Measurements from ENCODE around the gene SETBP1.

The SETBP1 gene

GRCh38 chr18:44672506-44672905 is 8.2 kb upstream of the SETBP1 start:
- no peak overlapping the region for H3K14ac ChIP-seq (ENCODE audit: low read length in 2 of 2)
- H4K91ac ChIP-seq (ENCODE audit: low read length), result no peak overlapping the region
- DNase-seq, result no peak
- H3K4me2 ChIP-seq (ENCODE audit: low read length, poor library complexity, severe bottlenecking), result no peak overlapping the region
- no peaks in the 10 kb centered on the region for H3K79me1 ChIP-seq (replicated peaks; ENCODE audit: low read length, poor library complexity, severe bottlenecking)
- H3K4ac ChIP-seq (ENCODE audit: low read depth in 1 of 2, low read length in 2 of 2), result no peak overlapping the region
- no peak overlapping the region for H2BK15ac ChIP-seq (ENCODE audit: low read depth, poor library complexity, severe bottlenecking)
- H3K27me3 ChIP-seq (ENCODE audit: control insufficient read depth in 1 of 2, insufficient read depth in 1 of 2, low read length in 2 of 2), result no peaks in the 10 kb centered on the region
- no peaks in the 10 kb centered on the region for H3K36me3 ChIP-seq (ENCODE audit: control insufficient read depth in 1 of 2, insufficient read depth in 2 of 2, low read depth in 1 of 2, low read length in 2 of 2)
- H3K27ac ChIP-seq (ENCODE audit: low read length, poor library complexity, severe bottlenecking), result no peak overlapping the region
- 75% methylated on average over 3 of the region's 3 CpGs for WGBS
- no peak overlapping the region for H3K4me3 ChIP-seq (ENCODE audit: insufficient read depth in 1 of 2, low read depth in 1 of 2, low read length in 2 of 2)
- H4K8ac ChIP-seq (ENCODE audit: low read length), result no peak overlapping the region
- no peak overlapping the region for H2BK12ac ChIP-seq (ENCODE audit: low read length in 2 of 2)
- peak overlapping the region in 1 of 2 experiments; percentile 18 for H3K18ac ChIP-seq (ENCODE audit: low read depth in 1 of 2, low read length in 2 of 2)
- H3K4me1 ChIP-seq (ENCODE audit: control insufficient read depth, insufficient read depth, low read depth, low read length), result no peaks in the 10 kb centered on the region
- no peaks in the 10 kb centered on the region for H3K9me3 ChIP-seq (ENCODE audit: control insufficient read depth, low read length)
- H2BK120ac ChIP-seq (ENCODE audit: low read depth, low read length), result no peak overlapping the region
- H3K23ac ChIP-seq (ENCODE audit: low read length in 2 of 2), result no peak overlapping the region
- no peak overlapping the region for H3K9ac ChIP-seq (ENCODE audit: low read length)
- no peak overlapping the region for H2AFZ ChIP-seq (ENCODE audit: low read depth, low read length)
- H2BK5ac ChIP-seq (ENCODE audit: low read depth, low read length, poor library complexity, severe bottlenecking), result no peak overlapping the region
- H2AK5ac ChIP-seq (ENCODE audit: low read length, severe bottlenecking), result no peak overlapping the region

- Histone ChIP-seq H3K18ac (ENCODE audit: low read depth in 1 of 2, low read length in 2 of 2) (no peak overlapping the region), H2AK5ac (ENCODE audit: low read length, severe bottlenecking) (no peak overlapping the region), H3K9ac (ENCODE audit: low read length) (no peak overlapping the region), H3K4ac (ENCODE audit: low read depth in 1 of 2, low read length in 2 of 2) (no peak overlapping the region), H3K9me3 (ENCODE audit: control insufficient read depth, low read length) (no peaks in the 10 kb centered on the region), H2BK12ac (ENCODE audit: low read length in 2 of 2) (no peak overlapping the region), H2BK15ac (ENCODE audit: low read depth, poor library complexity, severe bottlenecking) (no peak overlapping the region), H3K36me3 (ENCODE audit: control insufficient read depth in 1 of 2, insufficient read depth in 2 of 2, low read depth in 1 of 2, low read length in 2 of 2) (no peaks in the 10 kb centered on the region), H2BK5ac (ENCODE audit: low read depth, low read length, poor library complexity, severe bottlenecking) (no peak overlapping the region), H3K23ac (ENCODE audit: low read length in 2 of 2) (no peak overlapping the region), H2AFZ (ENCODE audit: low read depth, low read length) (no peak overlapping the region), H3K4me3 (ENCODE audit: insufficient read depth in 1 of 2, low read depth in 1 of 2, low read length in 2 of 2) (no peak overlapping the region), H4K91ac (ENCODE audit: low read length) (no peak overlapping the region), H3K27ac (ENCODE audit: low read length, poor library complexity, severe bottlenecking) (no peak overlapping the region), H2BK120ac (ENCODE audit: low read depth, low read length) (no peak overlapping the region), H3K79me1 (replicated peaks; ENCODE audit: low read length, poor library complexity, severe bottlenecking) (no peaks in the 10 kb centered on the region), H3K4me1 (ENCODE audit: control insufficient read depth, insufficient read depth, low read depth, low read length) (no peaks in the 10 kb centered on the region), H4K8ac (ENCODE audit: low read length) (no peak overlapping the region), H3K4me2 (ENCODE audit: low read length, poor library complexity, severe bottlenecking) (no peak overlapping the region), H3K27me3 (ENCODE audit: control insufficient read depth in 1 of 2, insufficient read depth in 1 of 2, low read length in 2 of 2) (no peaks in the 10 kb centered on the region), H3K14ac (ENCODE audit: low read length in 2 of 2) (no peak overlapping the region)
- DNase-seq, result no peak
- WGBS, result 90% methylated on average over 3 of the region's 3 CpGs
These were observed 7.3 kb upstream of the SETBP1 start for GRCh38 chr18:44673256-44673880.

GRCh38 chr18:44677933-44678332 is 2.8 kb upstream of the SETBP1 start:
- no peak overlapping the region for H2BK12ac ChIP-seq (ENCODE audit: low read length in 2 of 2)
- H3K4me3 ChIP-seq (ENCODE audit: insufficient read depth in 1 of 2, low read depth in 1 of 2, low read length in 2 of 2), result peak overlapping the region in 1 of 2 experiments; percentile 81
- WGBS, result 93% methylated on average over 5 of the region's 7 CpGs

GRCh38 chr18:44678725-44679055 is 2.0 kb upstream of the SETBP1 start:
- H3K4ac ChIP-seq (ENCODE audit: low read depth in 1 of 2, low read length in 2 of 2), result no peak overlapping the region

More at GRCh38 chr18:44677933-44678332, 2.8 kb upstream of the SETBP1 start:
- H2BK15ac ChIP-seq (ENCODE audit: low read depth, poor library complexity, severe bottlenecking), result no peak overlapping the region
- H3K79me1 ChIP-seq (replicated peaks; ENCODE audit: low read length, poor library complexity, severe bottlenecking), result peaks cover 2% of the 10 kb centered on the region
- no peak overlapping the region for H2BK120ac ChIP-seq (ENCODE audit: low read depth, low read length)
- no peak overlapping the region for H3K23ac ChIP-seq (ENCODE audit: low read length in 2 of 2)
- peak overlapping the region; percentile 71 for H2AK5ac ChIP-seq (ENCODE audit: low read length, severe bottlenecking)
- no peaks in the 10 kb centered on the region for H3K9me3 ChIP-seq (ENCODE audit: control insufficient read depth, low read length)
- H3K4ac ChIP-seq (ENCODE audit: low read depth in 1 of 2, low read length in 2 of 2), result no peak overlapping the region
- H4K8ac ChIP-seq (ENCODE audit: low read length), result no peak overlapping the region
- H3K27ac ChIP-seq (ENCODE audit: low read length, poor library complexity, severe bottlenecking), result no peak overlapping the region
- H3K18ac ChIP-seq (ENCODE audit: low read depth in 1 of 2, low read length in 2 of 2), result no peak overlapping the region
- H3K4me1 ChIP-seq (ENCODE audit: control insufficient read depth, insufficient read depth, low read depth, low read length), result peaks cover 7% of the 10 kb centered on the region
- H3K4me2 ChIP-seq (ENCODE audit: low read length, poor library complexity, severe bottlenecking), result no peak overlapping the region
- H3K27me3 ChIP-seq (ENCODE audit: control insufficient read depth in 1 of 2, insufficient read depth in 1 of 2, low read length in 2 of 2), result no peaks in the 10 kb centered on the region
- no peak overlapping the region for H2BK5ac ChIP-seq (ENCODE audit: low read depth, low read length, poor library complexity, severe bottlenecking)
- H3K36me3 ChIP-seq (ENCODE audit: control insufficient read depth in 1 of 2, insufficient read depth in 2 of 2, low read depth in 1 of 2, low read length in 2 of 2), result no peaks in the 10 kb centered on the region
- no peak overlapping the region for H4K91ac ChIP-seq (ENCODE audit: low read length)
- DNase-seq, result no peak
- H2AFZ ChIP-seq (ENCODE audit: low read depth, low read length), result no peak overlapping the region
- H3K9ac ChIP-seq (ENCODE audit: low read length), result peak overlapping the region; percentile 93
- no peak overlapping the region for H3K14ac ChIP-seq (ENCODE audit: low read length in 2 of 2)

More at GRCh38 chr18:44678725-44679055, 2.0 kb upstream of the SETBP1 start:
- 12% methylated on average over 5 of the region's 7 CpGs for WGBS
- no peak overlapping the region for H3K27ac ChIP-seq (ENCODE audit: low read length, poor library complexity, severe bottlenecking)
- peak overlapping the region; percentile 93 for H3K9ac ChIP-seq (ENCODE audit: low read length)
- H3K4me2 ChIP-seq (ENCODE audit: low read length, poor library complexity, severe bottlenecking), result peak overlapping the region; percentile 52
- peaks cover 4% of the 10 kb centered on the region for H3K79me1 ChIP-seq (replicated peaks; ENCODE audit: low read length, poor library complexity, severe bottlenecking)
- H3K23ac ChIP-seq (ENCODE audit: low read length in 2 of 2), result no peak overlapping the region
- H3K4me3 ChIP-seq (ENCODE audit: insufficient read depth in 1 of 2, low read depth in 1 of 2, low read length in 2 of 2), result peak overlapping the region; percentile 73 to 81
- no peaks in the 10 kb centered on the region for H3K36me3 ChIP-seq (ENCODE audit: control insufficient read depth in 1 of 2, insufficient read depth in 2 of 2, low read depth in 1 of 2, low read length in 2 of 2)
- no peak overlapping the region for H2BK15ac ChIP-seq (ENCODE audit: low read depth, poor library complexity, severe bottlenecking)
- H3K4me1 ChIP-seq (ENCODE audit: control insufficient read depth, insufficient read depth, low read depth, low read length), result peaks cover 7% of the 10 kb centered on the region
- H2BK5ac ChIP-seq (ENCODE audit: low read depth, low read length, poor library complexity, severe bottlenecking), result no peak overlapping the region
- H3K18ac ChIP-seq (ENCODE audit: low read depth in 1 of 2, low read length in 2 of 2), result no peak overlapping the region
- H2BK12ac ChIP-seq (ENCODE audit: low read length in 2 of 2), result no peak overlapping the region
- H3K9me3 ChIP-seq (ENCODE audit: control insufficient read depth, low read length), result no peaks in the 10 kb centered on the region
- DNase-seq, result no peak
- H2AFZ ChIP-seq (ENCODE audit: low read depth, low read length), result no peak overlapping the region
- no peak overlapping the region for H2BK120ac ChIP-seq (ENCODE audit: low read depth, low read length)
- no peak overlapping the region for H4K8ac ChIP-seq (ENCODE audit: low read length)
- no peak overlapping the region for H2AK5ac ChIP-seq (ENCODE audit: low read length, severe bottlenecking)
- no peaks in the 10 kb centered on the region for H3K27me3 ChIP-seq (ENCODE audit: control insufficient read depth in 1 of 2, insufficient read depth in 1 of 2, low read length in 2 of 2)
- H4K91ac ChIP-seq (ENCODE audit: low read length), result no peak overlapping the region
- no peak overlapping the region for H3K14ac ChIP-seq (ENCODE audit: low read length in 2 of 2)
